GM18498 (cell line): ENCODE results near the gene QSOX1.

Experiments used
- ATAC-seq: cut with Tn5 transposase; IDR thresholded peaks from one replicate; pipeline ENCODE4 v1.9.1; 2021; ENCODE audit warnings: mild to moderate bottlenecking, moderate library complexity; ENCODE audit not compliant: unreplicated experiment

QSOX1 gene

GRCh38 chr1:180150982-180151381 is 3.7 kb upstream of the QSOX1 start:
- ATAC-seq, result no peak

DNA sequence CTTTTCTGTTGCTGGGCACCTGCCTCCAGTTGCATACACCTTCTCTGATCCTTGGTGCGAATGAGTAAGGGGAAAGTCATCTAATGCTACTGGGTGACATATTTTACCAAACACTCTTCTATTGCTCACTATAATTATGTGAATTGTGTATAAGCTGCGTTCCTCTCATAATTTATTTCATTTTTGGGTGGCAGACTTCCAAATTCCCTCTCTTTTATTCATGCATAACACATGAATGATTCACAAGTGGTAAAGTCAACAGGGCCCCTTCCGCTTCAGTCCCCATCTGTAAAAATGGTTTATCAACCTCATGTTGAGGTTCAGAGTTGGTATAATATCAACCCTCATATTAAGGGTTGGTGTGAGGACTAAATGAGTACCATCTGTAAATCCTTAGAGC is 3.2 kb upstream of the QSOX1 start:
- no peak for ATAC-seq

GRCh38 chr1:180152588-180152987 is 2.1 kb upstream of the QSOX1 start:
- ATAC-seq, result no peak

GRCh38 chr1:180153032-180153431 is 1.6 kb upstream of the QSOX1 start:
- no peak for ATAC-seq

DNA sequence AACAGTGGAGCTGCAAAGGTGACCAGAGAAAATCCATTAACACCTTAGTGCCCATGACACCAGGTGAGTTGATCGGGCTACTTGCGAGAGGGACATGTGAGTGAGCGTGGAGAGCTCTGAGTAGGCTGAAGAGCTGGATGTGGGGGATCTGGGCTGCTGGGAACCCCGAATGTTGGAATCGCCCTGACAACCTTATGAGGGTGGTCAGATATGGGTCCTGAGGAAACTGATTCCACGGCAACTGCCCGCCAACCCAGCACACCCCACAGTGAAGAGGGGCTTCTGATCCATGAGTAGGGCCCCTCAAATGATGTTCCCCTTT is 705 bp upstream of the QSOX1 start:
- ATAC-seq, result no peak

DNA sequence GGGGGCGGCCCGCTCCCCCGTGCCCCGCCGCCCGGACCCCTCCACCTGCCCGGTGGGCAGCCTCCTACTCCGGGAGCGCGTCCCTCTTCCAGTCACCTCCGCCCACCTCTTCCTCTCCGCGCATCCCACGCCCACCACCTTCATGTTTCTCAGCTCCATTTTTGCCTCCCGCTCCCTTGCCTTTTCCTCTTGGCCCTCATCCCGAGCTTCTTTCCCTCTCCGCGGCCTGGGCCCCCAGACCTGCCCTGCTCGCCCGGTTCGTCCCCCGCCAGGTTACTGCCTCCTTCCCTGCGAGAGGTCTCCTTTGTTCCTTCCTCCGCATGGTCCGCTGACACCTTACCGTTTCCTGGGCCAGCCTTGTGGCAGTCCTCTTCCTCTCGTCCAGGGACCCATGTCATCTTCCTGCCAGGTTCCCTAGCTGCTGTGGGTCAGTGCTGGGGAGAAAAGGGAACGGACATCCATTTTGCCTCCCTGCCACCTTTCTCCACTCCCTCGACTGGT is 563 bp downstream of the QSOX1 start:
- peak; percentile 2 for ATAC-seq

- ATAC-seq, result no peak
Observed at GRCh38 chr1:180156201-180156600, 1.5 kb downstream of the QSOX1 start.

GRCh38 chr1:180156631-180157091 is 2.0 kb downstream of the QSOX1 start:
- ATAC-seq, result no peak

DNA sequence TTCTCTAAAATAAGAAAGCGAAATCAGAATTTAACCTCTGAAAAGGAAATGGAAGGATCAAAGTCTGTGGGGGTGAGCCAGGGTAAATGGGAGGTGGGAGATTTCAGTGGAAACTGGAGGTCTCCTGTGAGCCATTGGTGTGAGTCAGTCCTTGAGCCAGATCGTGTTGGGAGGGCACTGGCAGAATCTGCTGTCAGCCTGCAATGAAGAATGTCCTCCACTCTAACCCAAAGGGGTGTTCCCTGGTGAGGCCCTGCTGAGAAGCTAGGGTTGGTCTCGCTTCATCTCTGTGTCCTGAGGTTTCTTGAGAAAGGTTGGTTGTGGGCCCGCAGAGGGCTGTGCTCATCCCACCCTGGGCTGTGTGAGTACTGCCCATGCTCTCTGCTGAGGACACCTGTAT is 2.4 kb downstream of the QSOX1 start:
- ATAC-seq, result no peak

DNA sequence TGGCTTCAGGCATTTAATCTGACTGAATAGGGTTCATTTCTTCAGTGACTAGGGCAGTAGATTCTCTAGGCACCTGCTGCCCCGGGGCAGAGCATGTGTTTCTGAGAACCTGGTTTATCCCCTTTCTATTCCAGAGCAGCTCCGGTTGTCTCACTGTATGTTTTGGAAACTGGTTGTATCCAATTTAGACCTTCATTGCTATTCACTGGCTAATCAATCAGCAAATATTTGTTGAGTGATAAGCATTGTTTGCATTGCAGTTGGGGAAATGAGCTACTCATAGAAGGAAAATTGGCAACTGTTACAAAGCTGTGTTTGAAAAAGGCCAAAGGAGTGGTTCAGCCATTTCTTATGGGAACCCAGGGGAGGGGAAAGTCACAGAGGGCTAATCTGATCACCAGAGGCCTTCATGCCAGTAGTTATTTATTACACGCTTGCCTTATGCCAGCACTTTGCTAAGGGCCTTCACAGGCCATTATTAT is 2.9 kb downstream of the QSOX1 start:
- ATAC-seq, result no peak

GRCh38 chr1:180158149-180159147 is 3.8 kb downstream of the QSOX1 start:
- ATAC-seq, result no peak

- ATAC-seq, result no peak
Observed at GRCh38 chr1:180160357-180160756, 5.7 kb downstream of the QSOX1 start.

- ATAC-seq, result no peak
Observed at GRCh38 chr1:180163041-180163440, 8.4 kb downstream of the QSOX1 start.

- no peak for ATAC-seq
Observed at GRCh38 chr1:180165096-180165495, 10.4 kb downstream of the QSOX1 start.

DNA sequence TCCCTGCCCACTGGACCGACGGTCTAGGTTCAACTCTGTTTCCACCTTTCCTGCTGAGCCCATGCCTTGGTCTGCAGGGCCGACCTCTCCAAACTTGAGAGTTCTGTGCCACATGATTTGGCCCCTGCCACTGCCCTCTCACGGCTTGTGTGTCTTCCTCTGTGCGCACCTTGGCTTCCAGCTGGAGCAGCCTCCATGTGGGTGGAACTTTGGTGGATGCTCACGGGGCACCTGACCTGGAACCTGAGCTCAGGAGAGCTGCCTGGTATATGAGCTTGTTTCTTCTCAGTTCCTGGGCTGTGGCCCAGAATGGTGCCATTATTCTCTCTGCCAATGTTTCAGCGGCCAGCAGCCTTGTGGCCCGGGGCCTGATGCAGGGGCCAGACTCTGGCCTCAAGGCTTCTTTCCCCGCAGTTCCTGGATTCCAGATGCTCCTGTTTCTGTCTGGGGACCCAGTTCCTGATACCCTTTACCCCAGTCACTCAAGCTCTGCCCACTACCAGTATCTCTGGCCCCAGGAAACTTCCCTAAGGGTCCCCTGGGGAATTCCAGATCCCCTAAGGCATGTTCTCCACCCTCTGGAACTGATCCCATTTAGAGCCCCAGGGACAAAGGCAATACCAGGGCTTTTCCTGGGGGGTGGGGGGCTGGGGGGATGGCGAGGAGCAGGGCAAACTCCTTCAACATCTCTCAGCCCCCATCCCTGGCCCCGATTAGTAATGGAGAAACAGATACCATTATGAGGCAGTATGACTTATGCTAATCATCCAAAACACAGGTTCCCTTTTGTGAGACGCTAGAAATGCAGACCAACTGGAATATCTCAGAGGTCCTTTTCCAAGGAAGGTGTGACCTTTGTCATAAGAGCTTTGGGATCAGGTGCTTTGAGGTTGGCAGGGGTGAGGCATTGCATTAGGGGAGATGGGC is 11.1 kb downstream of the QSOX1 start:
- ATAC-seq, result no peak

GRCh38 chr1:180166436-180166800 is 11.7 kb downstream of the QSOX1 start:
- no peak for ATAC-seq

GRCh38 chr1:180167021-180167701 is 12.5 kb downstream of the QSOX1 start:
- no peak for ATAC-seq

GRCh38 chr1:180167721-180168467 is 13.2 kb downstream of the QSOX1 start:
- ATAC-seq, result no peak

DNA sequence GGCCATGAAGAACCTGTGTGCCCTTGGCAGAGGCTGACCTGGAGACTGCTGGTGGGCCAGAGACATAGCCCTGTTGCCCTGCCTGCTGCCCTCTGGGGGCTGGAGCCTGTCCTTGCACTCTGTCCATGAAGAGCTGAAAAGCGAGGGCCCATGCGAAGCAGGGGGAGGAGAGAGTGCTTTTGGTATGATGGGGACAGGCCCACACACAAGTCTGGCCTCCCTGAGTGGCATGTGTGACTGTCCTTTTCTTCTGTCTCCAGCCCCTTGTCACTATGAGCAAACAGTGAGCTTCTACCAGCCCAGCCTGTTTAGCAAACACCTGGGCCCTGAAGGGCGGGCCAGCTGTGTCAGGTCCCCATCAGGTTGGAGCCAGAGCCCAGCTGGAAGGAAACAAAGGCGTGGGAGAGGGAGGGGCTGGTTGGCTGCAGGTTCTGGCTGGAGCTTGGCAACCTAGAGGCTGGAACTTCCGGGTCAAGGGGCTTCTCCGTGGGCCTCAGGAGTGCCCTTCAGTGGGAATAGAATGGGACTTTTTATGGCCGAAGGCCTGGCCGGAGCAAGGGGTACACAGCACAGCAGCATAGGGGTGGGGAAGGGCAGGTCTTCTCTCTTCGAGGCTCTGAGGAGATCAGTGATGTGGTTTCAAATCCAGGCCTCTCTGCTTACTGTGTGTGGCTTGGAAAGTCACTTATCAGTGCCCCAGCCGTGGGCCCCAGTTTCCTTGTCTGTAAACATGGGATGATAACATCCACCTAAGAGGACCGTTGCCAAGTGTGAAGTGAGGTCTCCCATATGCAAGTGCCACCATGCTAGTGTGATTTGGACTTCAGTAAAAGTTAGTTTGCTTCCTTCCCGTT is 14.3 kb downstream of the QSOX1 start:
- ATAC-seq, result no peak
